GM12878 (cell line): Measurements from ENCODE around the gene IFNLR1. TPM values are rescaled to one million over a fixed set of nuclear protein-coding genes. Genes with fewer than 3 reads are reported as not detected.

ENCODE experiments used
- BCL3 ChIP-seq: IDR thresholded peaks from 2 replicates; pipeline ENCODE4 v1.6.1; 2011; ENCODE audit warnings: borderline replicate concordance, low read depth, mild to moderate bottlenecking, moderate library complexity, low read length; ENCODE audit not compliant: insufficient read depth, poor library complexity, severe bottlenecking
- E4F1 ChIP-seq: fragments of 450-650 bp; IDR thresholded peaks from 2 replicates; pipeline ENCODE4 v1.6.1; 2018; ENCODE audit warnings: borderline replicate concordance, mild to moderate bottlenecking; ENCODE audit not compliant: partially characterized antibody
- ESRRA ChIP-seq: IDR thresholded peaks from 2 replicates; pipeline ENCODE4 v1.6.1; 2012; ENCODE audit warnings: mild to moderate bottlenecking, low read length, improper control_type of control experiment
- FOS ChIP-seq: IDR thresholded peaks from 3 replicates; pipeline ENCODE4 v1.6.1; 2011; ENCODE audit warnings: borderline replicate concordance; ENCODE audit not compliant: insufficient read length; ENCODE audit errors: extremely low read depth
- IRF5 ChIP-seq: fragments of 450-650 bp; IDR thresholded peaks from 2 replicates; pipeline ENCODE4 v1.6.1; 2017; ENCODE audit warnings: borderline replicate concordance
- JUND ChIP-seq: IDR thresholded peaks from 2 replicates; pipeline ENCODE4 v1.6.1; 2012; ENCODE audit warnings: low read depth, mild to moderate bottlenecking, low read length, improper control_type of control experiment, moderate library complexity
- KDM1A ChIP-seq: fragments of 200-600 bp; sonication (generic); IDR thresholded peaks from 2 replicates; pipeline ENCODE4 v1.6.1; 2016; ENCODE audit warnings: borderline replicate concordance
- LARP7 ChIP-seq: fragments of 450-650 bp; IDR thresholded peaks from 2 replicates; pipeline ENCODE4 v1.6.1; 2017; ENCODE audit warnings: mild to moderate bottlenecking
- MEF2B ChIP-seq: fragments of 450-650 bp; IDR thresholded peaks from 2 replicates; pipeline ENCODE4 v1.6.1; 2018; ENCODE audit warnings: mild to moderate bottlenecking, moderate library complexity; ENCODE audit not compliant: partially characterized antibody, poor library complexity, severe bottlenecking
- NFYB ChIP-seq: IDR thresholded peaks from 2 replicates; pipeline ENCODE4 v1.6.1; 2011; ENCODE audit warnings: low read depth, mild to moderate bottlenecking, low read length, improper control_type of control experiment, moderate library complexity; ENCODE audit not compliant: insufficient read depth
- SP1 ChIP-seq: IDR thresholded peaks from one replicate; pipeline ENCODE4 v1.6.1; 2011; ENCODE audit warnings: low read depth, low read length
- TAF1 ChIP-seq: IDR thresholded peaks from 2 replicates; pipeline ENCODE4 v1.6.1; 2011; ENCODE audit warnings: mild to moderate bottlenecking, low read depth, low read length, borderline replicate concordance
- ZNF207 ChIP-seq: fragments of 450-650 bp; IDR thresholded peaks from 2 replicates; pipeline ENCODE4 v1.6.1; 2014; ENCODE audit warnings: antibody characterized with exemption, mild to moderate bottlenecking, borderline replicate concordance
- polyA plus RNA-seq, 11 experiments: library from polyadenylated mRNA; depleted of rRNA in 4 of 11; unstranded in 6 of 11; stranded (reverse) in 5 of 11; fragments of >200 nt; fragmentation: Nextera tagmentation in 4 of 11; fragmentation: Illumina TruSeq in 1 of 11; extraction: Ambion mirVana in 4 of 11; extraction: Trizol in 1 of 11; gene quantifications; 1 replicate in 1 of 11; 2 replicates in 10 of 11; pipeline versions ENCODE4 v1.2.1 to v1.2.3, GENCODE V29; 2011 to 2016; ENCODE audit warnings: inconsistent platforms in 2 of 11, missing spikeins in 2 of 11, low read depth in 1 of 11
- total RNA-seq, 4 experiments: library from RNA; depleted of rRNA in 3 of 4; stranded (reverse); fragments of >200 nt in 3 of 4; fragmentation: Illumina TruSeq in 1 of 4; extraction: Trizol in 1 of 4; gene quantifications; 2 replicates each; pipeline versions ENCODE4 v1.2.1 to v1.2.3, GENCODE V29; 2013 to 2021
- TF ChIP-seq, protein P1 (sequence below): fragments of 450-650 bp; IDR thresholded peaks from 2 replicates; pipeline ENCODE4 v1.6.1; 2018; ENCODE audit warnings: mild to moderate bottlenecking, low read depth, moderate library complexity; ENCODE audit not compliant: partially characterized antibody

Gene IFNLR1
- total and polyA plus RNA-seq, 10 of the 15 experiments (the other 5 are each of a cell fraction or from before 2014, with no cell fraction given), result 0.31 to 5.6 (median 3.9) TPM

DNA sequence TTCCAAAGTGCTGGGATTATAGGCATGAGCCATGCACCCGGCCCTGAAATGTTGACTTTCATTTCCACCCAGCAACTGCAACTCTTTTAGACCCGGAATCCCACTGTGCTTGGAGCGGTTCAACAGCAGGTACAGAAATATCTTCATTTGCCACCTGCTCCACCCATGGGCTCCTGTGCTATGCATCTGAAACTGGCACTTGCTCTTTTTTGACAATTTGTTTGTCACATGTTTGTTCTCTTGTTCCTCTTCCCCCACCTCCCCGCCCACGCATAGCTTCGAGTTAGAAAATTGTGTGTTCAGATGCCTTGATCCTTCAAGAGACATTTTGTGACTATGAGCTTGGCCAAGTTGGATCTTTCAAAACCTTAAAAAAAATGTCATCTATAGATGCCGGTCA lies 2.4 kb upstream of the IFNLR1 start (continued):
- TF ChIP-seq ZNF207, result no peak
- TF ChIP-seq IRF5, result no peak
- no peak for TF ChIP-seq SP1
- TF ChIP-seq, protein P1, sequence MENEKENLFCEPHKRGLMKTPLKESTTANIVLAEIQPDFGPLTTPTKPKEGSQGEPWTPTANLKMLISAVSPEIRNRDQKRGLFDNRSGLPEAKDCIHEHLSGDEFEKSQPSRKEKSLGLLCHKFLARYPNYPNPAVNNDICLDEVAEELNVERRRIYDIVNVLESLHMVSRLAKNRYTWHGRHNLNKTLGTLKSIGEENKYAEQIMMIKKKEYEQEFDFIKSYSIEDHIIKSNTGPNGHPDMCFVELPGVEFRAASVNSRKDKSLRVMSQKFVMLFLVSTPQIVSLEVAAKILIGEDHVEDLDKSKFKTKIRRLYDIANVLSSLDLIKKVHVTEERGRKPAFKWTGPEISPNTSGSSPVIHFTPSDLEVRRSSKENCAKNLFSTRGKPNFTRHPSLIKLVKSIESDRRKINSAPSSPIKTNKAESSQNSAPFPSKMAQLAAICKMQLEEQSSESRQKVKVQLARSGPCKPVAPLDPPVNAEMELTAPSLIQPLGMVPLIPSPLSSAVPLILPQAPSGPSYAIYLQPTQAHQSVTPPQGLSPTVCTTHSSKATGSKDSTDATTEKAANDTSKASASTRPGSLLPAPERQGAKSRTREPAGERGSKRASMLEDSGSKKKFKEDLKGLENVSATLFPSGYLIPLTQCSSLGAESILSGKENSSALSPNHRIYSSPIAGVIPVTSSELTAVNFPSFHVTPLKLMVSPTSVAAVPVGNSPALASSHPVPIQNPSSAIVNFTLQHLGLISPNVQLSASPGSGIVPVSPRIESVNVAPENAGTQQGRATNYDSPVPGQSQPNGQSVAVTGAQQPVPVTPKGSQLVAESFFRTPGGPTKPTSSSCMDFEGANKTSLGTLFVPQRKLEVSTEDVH, result no peak
- no peak for TF ChIP-seq E4F1
- TF ChIP-seq FOS, result no peak
- TF ChIP-seq JUND, result no peak
- no peak for TF ChIP-seq ESRRA
- no peak for TF ChIP-seq TAF1
- peak; percentile 40 for TF ChIP-seq MEF2B
- no peak for TF ChIP-seq LARP7
- TF ChIP-seq BCL3, result peak; percentile 70
- no peak for TF ChIP-seq KDM1A
- no peak for TF ChIP-seq NFYB
- TF ChIP-seq, all 136 proteins: peak for 15
